KG1 (cell line): ENCODE results near the gene UPK1B.
"Not testable (repeated sequence)": the region's sequence is repeated elsewhere in the genome, so short reads cannot be mapped to it uniquely, and the experiment has no call there.

Experiments used
- DNase-seq: peaks from one replicate; lab custom pipeline; 2025; lab: John Stamatoyannopoulos, UW

The UPK1B gene

DNA sequence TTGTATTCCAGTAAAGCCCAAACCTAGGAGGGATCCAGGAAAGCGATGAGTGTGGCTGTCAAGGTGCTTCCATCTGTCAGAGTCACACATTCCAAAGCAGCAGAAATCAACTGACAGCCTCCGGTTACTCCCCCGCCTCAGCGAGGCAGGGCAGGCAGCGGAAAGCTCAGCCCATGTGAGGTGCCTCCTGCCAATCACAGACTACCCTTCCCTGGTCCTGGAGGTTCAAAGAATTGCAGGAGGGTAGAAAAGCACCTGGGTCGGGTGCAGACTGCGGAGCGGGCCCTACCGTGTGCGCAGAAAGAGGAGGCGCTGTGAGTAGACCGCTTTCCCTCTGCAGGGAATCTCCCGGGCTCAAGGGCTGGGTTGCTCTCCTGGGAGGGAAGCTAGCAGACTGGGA, at the start of gene UPK1B:
UPK1B (plus strand) TSS at position 274 of the 400 bp plus-strand sequence. CDS start 13,144 bp downstream, outside the sequence.
- DNase-seq = no peak

- no peak for DNase-seq
These were observed 48.1 kb upstream of the UPK1B start for GRCh38 chr3:119125342-119125741.

GRCh38 chr3:119125742-119126504, 47.5 kb upstream of the UPK1B start:
- DNase-seq = no peak

DNA sequence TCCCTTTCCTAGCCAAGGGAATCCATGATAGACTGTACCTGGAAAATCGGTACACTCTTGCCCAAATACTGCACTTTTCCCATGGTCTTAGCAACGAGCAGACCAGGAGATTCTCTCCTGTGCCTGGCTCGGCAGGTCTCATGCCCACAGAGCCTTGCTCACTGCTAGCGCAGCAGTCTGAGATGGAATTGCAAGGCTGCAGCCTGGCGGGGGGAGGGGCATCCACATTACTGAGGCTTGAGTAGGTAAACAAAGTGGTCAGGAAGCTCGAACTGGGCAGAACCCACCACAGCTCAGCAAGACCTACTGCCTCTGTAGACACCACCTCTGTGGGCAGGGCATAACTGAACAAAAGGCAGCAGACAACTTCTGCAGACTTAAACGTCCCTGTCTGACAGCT, 43.1 kb upstream of the UPK1B start:
- DNase-seq = not testable (repeated sequence)

DNA sequence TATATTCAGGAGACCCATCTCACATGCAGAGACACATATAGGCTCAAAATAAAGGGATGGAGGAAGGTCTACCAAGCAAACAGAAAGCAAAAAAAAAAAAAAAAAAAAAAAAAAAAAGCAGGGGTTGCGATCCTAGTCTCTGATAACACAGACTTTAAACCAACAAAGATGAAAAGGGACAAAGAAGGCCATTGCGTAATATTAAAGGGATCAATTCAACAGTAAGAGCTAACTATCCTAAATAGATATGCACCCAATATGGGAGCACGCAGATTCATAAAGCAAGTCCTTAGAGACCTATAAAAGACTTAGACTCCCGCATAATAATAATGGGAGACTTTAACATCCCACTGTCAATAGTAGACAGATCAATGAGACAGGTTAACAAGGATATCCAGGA, 41.1 kb upstream of the UPK1B start:
- not testable (repeated sequence) for DNase-seq

DNA sequence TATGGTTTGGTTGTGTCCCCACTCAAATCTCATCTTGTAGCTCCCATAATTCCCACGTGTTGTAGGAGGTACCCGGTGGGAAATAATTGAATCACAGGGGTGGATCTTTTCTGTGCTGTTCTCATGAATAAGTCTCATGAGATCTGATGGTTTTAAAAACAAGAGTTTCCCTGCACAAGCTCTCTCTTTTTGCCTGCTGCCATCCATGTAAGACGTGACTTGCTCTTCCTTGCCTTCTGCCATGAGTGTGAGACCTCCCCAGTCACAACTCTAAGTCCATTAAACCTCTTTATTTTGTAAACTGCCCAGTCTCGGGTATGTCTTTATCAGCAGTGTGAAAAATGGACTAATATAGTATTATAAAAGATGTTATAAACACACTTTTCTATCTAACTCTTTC, 34.0 kb upstream of the UPK1B start:
- not testable (repeated sequence) for DNase-seq

GRCh38 chr3:119140466-119140865, 32.9 kb upstream of the UPK1B start:
- DNase-seq = no peak

DNA sequence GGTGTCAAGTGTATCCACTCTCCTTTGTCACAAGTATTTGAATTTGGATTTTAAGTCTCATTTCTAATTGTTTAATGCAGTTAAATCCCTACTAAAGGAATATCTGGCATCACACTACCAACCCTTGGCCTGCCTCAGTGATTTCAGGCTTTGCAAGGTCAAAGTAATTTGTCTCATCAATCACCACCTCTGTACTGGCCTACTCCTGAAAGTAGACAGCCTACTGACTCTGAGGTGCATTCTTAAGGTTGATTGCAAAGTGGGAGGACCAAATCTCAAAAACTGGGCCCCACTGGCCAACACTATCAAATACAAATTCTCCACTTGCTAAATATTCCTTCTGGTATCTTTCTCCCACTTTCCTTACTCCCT, 28.3 kb upstream of the UPK1B start:
- no peak for DNase-seq

DNA sequence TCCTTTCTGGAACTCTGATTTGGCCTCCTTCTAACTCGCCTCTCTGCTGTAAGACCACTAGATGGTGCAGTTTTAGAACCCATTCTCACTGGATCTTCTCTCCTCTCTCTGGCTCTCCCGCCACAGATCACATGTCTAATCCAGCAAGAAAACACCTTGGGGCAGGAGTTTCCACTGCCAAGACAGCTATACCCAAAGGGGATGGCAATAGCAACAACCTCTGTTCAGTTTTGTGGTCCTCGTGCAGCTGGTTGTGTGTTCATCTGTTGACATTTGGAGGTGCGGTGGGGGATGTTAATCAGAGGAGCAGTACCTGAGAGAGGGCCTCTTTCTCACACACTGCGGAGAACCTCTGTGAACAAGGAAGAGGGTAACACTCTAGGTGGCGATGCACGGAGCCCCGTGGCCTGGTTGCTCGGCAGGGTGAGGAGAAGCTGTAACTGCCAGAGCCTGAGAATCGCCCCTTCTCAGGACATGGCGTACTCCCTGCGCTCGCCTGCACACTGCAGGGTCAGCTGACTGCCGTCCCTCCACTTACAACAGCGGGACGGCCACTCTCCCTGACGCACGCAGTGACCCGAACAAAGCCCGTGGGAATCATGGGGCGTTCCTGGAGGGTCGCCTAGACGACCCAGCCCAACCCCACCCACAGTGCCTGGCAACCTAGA, 27.8 kb upstream of the UPK1B start, which contains the start of gene TEX55:
TEX55 (plus strand) TSS at position 666 of the 668 bp plus-strand sequence. CDS start 25 bp downstream, outside the sequence.
- no peak for DNase-seq

DNA sequence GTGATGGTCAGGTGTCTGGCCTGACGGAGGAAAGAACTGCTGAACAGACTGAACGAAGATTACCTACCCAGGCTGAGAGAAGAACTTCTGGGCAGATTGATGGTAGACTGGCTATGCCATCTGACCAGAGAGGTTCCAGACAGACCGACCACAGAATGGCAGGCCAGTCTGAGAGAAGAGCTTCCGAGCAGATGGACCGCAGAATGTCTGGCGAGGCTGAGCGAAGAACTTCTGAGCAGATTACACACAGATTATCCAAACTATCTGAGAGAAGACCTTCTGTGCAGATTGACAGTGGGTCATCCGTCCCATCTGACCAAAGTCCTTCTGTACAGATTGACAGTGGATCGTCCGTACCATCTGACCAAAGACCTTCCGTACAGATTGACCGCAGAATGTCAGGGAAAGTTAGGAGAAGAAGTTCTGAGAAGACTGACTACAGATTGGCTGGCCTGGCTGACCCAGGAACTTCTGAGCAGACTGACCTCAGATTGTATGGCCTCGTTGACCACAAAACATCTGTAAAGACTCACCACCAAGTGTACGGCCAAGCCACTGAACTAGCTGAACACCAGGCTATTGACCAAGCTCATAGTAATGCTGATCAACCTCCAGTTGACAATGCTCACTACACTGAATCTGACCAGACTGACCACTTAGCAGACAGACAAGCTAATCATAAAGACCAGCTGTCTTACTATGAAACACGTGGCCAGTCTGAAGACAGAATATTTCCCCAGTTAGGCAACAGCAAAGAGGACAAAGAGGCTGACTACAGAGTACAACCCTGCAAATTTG, 26.6 kb upstream of the UPK1B start:
- DNase-seq = no peak

DNA sequence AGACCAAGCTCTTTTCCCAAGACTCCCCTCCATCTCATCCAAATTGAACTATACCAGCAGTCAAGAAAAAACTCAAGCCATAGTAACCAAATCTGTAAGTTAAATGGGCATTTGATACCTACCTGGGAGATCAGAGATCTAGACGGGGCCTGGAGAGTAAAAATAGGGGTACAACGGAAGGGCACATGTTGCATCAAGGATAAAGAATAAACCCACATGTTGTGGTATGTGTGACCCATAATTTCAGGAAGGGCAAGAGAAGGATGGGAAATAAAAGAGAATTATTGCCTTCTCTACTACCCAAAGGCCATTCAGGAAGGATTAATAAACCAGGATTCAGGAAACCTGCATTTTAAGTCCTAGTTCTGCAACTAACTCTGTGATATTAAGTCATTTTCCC, 25.9 kb upstream of the UPK1B start:
- DNase-seq = no peak

DNA sequence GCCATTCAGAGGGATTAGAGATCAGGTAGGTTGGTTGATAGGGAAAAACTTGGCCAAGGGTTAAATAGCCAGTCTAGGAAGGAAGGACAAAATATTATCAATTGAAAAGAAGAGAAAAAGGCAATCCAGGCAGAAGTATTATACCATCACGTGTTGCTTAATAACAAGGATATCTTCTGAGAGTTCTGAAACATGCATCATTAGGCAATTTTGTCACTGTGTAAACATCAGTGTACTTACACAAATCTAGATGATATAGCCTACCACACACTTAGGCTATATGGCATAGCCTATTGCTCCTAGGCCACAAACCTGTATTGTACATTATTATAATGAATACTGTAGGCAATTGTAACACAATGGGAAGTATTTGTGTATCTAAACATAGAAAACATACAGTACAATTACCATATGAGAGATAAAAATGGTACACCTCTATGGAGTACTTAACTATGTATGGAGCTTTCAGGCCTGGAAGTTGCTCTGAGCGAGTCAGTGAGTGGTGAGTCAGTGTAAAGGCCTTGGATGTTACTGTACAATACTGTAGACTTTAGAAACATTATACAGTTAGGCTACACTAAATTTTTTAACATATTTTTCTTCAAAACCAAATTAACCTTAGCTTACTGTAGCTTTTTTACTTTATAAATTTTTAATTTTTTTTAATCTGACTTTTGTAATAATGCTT, 24.8 kb upstream of the UPK1B start:
- no peak for DNase-seq

DNA sequence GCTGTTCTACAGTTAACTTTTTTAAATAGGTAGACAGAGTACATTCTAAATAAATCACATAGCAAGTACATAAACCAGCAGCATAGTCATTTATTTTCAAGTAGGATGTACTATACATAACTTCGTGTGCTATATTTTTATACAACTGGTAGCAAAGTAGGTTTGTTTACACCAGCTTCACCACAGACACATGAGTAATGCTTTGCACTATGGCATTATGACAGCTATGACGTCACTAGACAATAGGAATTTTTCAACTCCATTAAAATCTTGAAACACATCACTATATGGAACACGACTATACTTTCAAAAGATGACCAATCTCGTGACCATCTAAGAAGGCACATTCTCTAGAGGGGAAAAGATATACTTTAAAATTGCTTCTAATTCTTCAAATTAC, 23.9 kb upstream of the UPK1B start:
- DNase-seq = no peak

- DNase-seq = no peak
These were observed 16.5 kb upstream of the UPK1B start for GRCh38 chr3:119156868-119157267.

DNA sequence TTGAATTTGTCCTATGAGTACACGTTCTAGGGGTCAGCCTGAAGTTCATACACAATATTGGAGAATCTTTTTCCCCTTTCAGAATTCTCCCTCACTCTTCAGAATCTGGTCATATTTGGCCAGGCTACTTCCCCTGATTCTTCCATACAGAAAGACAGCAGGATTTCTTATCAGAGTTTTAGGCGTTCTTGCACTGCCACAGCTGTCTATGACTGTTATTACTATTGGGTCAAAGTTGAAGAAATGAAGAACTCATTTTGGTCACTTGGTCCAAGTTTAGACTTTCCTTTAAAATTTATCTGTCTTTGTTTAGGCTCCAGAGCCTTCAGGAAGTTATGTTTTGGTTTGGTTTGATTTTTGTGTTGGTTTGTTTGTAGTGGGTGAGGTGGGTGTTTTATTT, 15.4 kb upstream of the UPK1B start:
- DNase-seq = no peak

DNA sequence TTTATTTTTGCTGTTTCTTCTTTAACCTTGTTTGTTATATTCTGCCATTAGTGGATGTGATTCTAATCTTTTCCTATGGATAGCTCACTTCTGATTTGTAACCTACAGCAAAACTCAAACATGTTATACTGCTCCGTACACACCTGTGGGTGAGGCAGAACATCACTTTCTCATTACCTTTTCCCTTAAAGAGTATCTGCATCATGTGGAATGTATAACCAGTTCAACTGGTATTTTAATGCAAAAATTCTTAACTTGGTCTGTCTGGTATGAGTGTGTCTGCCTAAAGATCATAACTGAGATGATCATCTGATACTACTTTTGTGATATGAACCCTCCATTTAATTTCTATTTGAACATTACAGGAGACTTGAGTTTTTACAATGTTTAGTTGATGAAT, 13.0 kb upstream of the UPK1B start:
- DNase-seq = no peak

DNA sequence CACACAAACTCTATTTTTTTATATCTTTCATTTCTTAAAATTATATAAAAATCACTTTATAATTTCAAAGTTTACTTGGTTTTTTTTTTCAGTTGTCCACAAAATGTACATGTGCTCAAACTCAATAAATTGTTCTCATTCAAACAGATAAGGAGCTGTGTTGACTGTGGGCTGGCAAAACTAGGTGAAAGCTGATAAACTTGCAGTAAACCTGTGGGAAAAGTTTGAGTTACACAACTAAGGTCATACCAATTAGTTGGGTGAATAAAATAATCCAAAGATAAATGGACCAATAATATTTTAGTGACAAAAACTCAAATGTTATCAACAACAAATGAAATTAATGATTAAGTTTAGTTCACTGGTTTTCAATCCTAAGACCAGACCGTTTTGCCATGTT, 12.6 kb upstream of the UPK1B start:
- DNase-seq = no peak

DNA sequence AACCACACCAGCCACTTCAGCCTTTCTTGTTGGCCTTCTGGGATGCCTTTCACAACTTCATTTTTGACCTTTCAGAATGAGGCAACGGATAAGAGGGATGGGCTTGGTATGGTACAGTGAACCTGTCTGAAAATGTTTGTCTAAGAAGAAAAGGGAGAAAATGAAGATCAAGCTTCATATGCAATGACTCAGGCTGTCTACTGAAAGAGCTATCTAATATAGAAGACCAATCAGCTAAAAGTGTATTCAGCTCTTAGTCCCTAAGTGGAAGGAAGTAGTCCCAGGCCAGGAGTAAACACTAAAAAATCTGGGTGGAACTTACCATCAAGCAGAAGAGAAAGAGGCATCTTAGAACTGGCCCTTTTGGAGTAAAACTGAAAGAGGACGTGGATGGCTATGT, 12.2 kb upstream of the UPK1B start:
- DNase-seq = no peak

DNA sequence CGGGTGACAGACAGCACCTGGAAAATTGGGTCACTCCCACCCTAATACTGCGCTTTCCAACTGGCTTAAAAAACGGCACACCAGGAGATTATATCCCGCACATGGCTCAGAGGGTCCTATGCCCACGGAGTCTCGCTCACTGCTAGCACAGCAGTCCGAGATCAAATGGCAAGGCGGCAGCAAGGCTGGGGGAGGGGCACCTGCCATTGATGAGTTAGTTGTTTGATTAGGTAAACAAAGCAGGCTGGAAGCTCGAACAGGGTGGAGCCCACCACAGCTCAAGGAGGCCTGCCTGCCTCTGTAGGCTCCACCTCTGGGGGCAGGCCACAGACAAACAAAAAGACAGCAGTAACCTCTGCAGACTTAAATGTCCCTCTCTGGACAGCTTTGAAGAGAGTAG, 8.7 kb upstream of the UPK1B start:
- DNase-seq = not testable (repeated sequence)

- no peak for DNase-seq
These were observed 2.6 kb upstream of the UPK1B start for GRCh38 chr3:119170821-119171220.

DNA sequence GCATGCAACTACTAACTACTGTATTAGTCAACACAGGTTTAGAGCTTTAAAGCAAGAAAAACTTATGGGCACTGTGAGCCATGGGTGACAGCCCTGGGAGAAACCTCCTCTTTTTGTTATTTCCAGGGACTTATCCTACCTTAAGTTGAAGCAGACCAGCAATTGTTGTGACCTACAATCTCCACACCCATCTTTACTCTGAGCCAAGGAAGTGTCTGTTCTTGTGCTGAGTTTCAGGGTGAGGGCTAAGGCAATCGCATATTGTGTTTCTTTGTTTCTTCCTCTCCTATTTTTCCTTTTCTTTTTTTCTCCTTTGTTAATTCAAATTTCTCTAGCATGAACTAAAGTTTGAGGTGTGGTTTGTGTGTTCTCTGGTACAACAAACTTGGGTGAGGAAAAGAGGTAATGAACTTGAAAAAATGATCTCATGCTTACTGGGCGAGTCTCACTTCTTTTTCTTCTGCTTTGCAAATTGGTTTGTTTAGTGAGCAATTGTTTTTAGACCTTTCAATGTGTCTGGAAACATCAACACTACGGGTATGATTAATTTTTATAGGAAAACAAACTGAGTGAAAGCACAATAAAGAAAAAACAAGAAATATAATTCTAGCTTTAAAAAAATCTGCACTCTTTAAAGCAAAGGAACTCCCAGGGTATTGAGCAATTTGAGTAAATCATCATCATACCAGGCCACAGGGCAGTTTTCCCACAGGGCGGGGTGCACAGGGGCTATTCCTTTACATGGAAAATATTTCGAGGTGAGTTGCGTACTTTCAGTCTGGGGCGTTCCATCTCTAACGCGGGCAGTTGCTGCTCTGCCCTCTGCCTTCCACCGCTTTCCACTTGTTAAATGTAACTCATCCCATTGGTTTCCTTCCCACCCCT, 2.7 kb downstream of the UPK1B start:
- DNase-seq = no peak
